C4-2B (cell line): ENCODE results near the gene WDR89.

ENCODE experiments used
- ZFX ChIP-seq: fragments of 450-650 bp; IDR thresholded peaks from 2 replicates; pipeline ENCODE4 v1.6.1; 2017
- TF ChIP-seq, protein P1 (sequence below): fragments of 450-650 bp; conservative IDR thresholded peaks from 2 replicates; pipeline ENCODE4 v1.5.1; 2017; ENCODE audit warnings: mild to moderate bottlenecking

DNA sequence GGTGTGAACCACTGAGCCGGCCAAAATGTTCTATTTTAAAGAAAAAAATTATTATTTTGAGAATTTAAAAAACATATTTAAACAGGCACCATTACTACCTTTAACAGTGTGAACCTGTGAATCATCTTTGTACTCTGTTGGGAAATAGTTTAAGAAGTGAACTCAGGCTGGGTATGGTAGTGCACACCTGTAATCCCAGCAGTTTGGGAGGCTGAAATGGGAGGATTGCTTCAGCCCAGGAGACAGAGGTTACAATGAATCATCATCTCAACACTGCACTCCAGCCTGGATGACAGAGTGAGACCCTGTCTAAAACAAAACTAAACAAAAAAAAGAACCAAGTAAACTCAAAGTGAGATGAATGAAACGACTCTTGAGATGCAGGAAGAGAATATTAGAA, 3.1 kb upstream of the WDR89 start:
- TF ChIP-seq, protein P1, sequence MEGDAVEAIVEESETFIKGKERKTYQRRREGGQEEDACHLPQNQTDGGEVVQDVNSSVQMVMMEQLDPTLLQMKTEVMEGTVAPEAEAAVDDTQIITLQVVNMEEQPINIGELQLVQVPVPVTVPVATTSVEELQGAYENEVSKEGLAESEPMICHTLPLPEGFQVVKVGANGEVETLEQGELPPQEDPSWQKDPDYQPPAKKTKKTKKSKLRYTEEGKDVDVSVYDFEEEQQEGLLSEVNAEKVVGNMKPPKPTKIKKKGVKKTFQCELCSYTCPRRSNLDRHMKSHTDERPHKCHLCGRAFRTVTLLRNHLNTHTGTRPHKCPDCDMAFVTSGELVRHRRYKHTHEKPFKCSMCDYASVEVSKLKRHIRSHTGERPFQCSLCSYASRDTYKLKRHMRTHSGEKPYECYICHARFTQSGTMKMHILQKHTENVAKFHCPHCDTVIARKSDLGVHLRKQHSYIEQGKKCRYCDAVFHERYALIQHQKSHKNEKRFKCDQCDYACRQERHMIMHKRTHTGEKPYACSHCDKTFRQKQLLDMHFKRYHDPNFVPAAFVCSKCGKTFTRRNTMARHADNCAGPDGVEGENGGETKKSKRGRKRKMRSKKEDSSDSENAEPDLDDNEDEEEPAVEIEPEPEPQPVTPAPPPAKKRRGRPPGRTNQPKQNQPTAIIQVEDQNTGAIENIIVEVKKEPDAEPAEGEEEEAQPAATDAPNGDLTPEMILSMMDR, result no peak
- TF ChIP-seq ZFX, result no peak
